HG03097 (cell line): Measurements from ENCODE around the gene UTS2R.
"Not testable (repeated sequence)": the region's sequence is repeated elsewhere in the genome, so short reads cannot be mapped to it uniquely, and the experiment has no call there.

ENCODE experiments used
- ATAC-seq: cut with Tn5 transposase; IDR thresholded peaks from one replicate; pipeline ENCODE4 v1.9.1; 2021; ENCODE audit not compliant: unreplicated experiment, low FRiP score

Gene UTS2R

DNA sequence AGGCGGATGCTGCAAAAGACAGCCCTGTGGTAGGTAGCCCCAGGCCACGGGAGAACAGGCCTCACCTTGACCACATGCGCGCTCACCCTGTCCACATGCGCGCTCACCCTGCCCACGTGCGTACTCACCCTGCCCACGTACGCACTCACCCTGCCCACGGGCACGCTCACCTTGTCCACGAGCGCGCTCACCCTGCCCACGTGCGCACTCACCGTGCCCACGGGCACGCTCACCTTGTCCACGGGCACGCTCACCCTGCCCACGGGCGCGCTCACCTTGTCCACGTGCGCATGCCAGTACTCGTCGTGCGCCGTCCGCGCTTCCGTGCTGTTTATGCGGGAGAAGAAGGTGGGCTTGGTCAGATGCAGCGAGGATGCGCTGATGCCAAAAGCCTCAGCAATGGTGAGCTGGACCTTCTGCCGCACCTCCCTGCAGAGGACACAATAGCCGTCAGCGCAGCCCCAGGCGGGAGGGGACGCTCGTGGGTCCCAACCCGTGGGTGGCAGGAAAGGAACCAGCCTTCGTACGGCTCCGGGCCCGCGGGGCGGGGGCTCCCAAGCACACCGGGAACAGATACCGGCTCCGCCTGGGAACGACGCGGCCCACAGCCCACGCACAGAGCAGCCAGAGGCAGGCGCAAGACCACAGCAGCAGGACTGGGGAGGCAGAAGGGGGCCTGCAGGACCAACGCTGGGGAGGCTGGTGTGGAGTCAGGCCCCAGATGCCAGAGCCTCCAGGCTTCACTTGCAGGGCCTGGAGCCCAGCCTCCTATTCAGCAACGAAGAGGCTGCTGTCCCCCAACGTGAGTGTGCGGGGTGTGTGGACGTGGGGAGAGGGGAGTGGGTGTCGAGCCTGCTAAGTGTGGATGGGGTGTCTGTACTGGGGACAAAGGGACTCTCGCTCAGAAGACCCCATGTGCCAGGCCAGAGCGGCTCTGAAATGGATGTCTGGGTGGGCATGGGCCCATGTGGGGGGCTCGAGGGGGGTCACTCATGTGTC, 32.4 kb downstream of the UTS2R start:
- ATAC-seq: no peak

DNA sequence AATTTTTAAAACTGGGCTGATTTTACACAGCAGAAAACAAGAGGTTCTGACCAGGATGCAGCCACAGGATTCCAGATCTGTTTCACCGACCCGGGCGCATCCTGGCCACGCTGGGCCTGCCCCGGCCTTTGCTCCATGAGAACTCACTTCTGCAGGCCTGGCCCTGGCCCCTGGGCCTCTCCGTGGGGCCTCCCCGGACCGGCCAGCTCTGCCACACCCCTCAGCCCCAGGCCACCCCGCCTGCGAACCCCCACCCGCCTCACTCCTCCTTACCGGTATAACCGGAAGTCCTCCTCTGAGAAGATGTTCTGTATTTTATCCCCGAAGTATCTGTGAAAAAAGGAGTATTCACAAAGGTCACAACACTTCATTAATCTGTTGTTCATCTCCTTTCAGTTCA, 33.5 kb downstream of the UTS2R start:
- ATAC-seq: no peak

DNA sequence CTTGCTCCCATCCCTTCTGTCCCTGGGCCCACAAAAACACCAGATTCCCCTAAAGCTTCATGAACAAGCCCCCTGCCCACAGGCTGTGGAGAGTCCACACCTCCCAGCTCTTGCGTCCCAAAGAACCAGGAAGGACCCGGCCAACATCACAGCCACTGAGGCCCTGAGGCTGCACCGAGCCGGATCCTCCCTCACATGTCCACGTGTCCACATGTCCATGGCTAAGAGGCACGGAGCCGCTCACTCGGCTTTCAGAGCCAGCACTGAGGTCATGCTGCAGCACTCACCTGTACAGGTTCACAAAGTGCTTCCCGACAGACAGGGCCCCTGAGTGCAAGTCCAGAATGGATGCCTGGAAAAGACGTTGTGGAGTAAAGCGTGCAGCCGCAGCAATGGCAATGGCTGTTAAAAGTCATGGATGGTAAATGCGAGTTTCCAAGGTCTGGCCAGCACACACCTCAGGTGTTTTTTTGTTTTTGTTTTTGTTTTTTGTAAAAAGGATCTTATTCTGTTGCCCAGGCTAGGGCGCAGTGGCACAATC, 34.6 kb downstream of the UTS2R start:
- no peak for ATAC-seq

DNA sequence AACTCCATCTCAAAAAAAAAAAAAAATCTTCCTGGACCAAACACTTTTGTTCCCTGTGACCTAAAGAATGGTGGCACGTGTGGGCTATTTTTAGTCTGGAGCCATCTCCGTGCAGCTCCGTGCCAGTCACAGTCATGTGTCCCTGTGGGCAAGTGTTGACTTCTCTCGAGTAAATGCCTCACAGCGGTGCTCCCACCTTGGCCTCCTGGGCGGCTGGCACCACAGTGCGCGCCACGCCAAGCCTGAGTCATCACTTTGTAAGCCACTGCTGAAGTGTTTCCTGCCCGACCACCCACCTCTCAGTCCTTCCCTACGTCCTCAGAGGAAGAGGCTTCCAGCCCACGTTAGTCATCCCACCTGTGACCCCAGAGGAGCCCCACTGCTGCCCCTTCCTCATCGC, 35.7 kb downstream of the UTS2R start:
- no peak for ATAC-seq

DNA sequence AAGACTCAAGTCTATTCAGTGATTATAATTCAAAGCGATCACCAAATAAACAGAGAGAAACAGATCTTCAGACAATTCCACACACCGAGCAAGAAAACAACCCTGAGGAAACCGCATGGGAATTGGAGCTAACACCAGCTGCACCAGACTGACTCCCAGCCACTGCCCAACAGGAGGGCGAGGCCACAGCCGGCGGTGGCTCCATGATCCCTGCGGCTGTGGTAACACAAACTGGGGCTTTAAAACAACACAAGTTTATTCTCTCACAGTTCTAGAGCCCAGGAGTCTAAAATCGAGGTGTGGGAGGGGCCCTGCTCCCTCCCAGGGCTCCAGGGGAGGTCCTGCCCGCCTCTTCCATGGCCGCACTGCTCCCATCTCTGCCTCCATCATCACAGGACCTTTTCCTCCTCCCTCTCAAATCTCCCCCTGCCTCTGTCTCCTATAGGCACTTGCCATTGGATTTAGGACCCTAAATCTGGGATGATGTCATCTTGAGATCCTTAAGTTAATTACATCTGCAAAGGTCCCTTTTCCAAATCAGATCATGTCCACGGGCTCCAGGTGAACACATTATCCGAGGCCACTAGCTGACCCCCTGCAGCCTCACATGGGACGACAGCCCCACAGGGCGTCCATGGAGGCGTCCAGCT, 36.8 kb downstream of the UTS2R start:
- no peak for ATAC-seq

DNA sequence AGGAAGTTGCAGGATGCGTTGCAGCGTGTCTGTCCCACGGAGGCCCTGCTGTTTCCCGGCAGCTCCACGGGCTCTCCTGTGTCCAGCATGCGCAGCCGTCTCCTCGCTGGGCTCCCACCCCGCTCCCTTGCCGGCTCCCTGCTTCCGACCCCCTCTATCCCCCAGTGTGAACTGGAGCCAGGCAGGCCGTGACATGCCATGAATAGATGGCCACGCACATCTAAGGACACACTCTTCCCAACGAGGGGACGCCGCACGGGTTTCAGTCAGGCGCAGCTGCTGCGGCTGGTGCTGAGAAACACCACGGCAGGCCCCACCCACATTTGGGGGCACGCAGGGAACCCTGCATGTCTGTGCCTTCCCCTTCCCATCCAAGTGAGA, 37.4 kb downstream of the UTS2R start:
- ATAC-seq: no peak

DNA sequence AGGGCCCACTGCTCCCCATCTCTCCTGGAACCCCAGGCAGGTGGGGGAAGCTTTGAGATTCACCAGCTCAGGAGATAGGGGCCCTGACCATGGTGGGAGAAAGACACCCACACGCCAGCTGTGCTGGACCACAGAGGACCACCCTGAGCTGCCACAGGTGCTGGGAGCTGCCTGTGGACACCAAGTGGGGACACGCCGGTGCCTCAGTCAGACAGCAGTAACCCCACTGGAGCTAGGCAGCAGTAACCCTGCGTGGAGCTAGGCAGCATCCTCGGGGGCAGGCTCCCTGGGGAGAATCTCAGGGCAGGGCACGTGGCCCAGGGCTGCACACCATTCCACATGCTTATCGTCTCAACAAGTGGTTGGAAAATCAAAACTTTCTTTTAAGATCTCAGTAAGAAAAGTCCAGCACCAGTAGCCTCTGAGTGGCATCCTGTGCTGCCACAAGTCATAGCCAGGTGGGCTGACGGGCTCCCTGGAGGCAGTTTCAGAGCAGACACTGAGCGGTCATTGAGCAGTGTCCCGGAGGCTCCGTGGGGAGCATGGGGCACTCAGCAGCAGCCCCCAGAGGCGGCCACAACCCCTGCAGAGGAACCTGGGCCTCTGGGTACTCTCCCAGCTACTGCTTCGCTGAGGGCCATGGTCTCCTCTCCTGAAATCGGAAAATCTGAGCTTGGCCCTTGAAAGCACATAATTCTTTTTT, 38.6 kb downstream of the UTS2R start:
- ATAC-seq: no peak

DNA sequence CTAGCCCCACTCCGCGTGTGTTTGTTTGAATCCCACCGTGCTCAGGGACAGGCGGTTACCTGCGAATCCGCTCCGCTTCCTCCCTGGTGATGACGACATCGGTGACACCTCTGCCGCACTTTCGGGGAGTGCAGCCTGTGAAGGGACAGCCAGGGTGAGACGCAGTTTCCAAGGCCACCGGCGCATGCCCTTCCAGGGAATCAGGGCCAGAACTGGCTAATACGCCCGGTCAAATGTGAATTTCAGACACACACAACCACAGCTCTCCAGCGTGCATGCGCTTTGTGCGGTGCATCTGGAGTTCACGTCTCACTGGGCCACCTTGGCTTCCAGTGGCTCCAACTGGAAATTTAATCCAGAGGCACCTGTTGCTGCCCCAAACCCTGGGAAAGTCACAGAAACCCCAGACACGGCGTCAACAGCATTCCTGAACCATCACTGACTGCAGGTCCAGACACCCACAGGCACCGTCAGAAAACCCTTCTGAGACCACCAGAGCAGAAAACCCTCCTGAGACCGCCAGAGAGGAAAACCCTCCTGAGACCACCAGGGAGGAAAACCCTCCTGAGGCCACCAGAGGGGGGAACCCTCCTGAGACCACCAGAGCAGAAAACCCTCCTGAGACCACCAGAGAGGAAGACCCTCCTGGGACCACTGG, 40.0 kb downstream of the UTS2R start:
- ATAC-seq: no peak

DNA sequence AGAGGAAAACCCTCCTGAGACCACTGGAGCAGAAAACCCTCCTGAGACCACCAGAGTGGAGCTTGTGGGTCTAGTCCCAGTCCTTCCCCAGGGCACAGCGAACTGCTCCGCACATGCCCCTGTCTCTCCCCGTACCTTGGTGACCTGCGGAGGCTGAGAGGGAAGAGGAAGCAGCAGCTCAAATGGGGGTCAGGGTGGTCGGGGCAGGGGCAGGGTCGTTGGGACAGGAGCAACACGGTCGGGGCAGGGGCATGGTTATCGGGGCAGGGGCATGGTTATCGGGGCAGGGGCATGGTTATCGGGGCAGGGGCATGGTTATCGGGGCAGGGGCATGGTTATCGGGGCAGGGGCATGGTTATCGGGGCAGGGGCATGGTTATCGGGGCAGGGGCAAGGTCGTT, 40.5 kb downstream of the UTS2R start:
- not testable (repeated sequence) for ATAC-seq

DNA sequence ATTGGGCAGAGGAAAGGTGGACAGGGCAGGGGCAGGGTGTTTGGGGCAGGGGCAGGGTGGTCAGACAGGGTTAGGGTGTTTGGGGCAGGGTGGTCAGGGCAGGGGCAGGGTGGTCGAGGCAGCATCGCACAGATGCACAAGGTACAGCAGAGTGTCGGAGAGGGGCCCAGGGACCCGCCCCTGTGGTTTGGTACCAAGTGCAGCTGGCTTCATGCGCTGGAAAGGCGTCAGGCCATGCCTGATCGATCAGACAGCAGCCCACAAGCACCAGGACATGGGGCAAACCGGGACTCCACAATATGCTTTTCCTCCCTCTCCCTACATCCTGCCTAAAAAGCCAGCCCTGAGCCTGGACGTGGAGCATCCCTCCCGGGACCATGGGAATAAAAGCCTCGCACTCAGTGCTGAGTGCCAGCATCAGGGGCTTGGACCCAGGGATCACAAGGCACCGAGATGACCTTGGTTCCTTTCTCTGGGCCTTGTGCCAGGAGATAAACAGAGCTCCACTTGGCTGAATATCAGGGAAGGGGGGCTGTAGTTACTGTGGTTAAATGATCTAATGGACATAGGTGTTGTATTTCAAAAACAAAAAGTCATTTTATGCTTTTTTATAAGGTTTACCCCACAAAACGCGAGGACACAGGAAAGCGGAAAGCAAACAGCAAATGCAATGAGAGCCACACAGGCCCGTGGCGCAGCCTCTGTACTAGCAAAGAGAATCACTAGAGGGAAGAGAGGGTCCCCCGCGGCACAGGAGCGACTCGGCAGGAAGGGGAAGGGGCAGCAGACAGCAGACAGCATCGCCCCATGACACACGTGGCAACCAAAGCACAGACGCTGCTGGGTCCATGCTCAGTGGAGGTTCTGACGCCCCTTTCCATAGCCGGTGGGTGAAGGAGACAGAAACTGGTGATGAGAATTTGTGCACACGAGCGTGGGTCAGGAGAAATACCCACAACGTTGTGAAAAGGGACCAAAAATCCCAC, 41.3 kb downstream of the UTS2R start:
- no peak for ATAC-seq

DNA sequence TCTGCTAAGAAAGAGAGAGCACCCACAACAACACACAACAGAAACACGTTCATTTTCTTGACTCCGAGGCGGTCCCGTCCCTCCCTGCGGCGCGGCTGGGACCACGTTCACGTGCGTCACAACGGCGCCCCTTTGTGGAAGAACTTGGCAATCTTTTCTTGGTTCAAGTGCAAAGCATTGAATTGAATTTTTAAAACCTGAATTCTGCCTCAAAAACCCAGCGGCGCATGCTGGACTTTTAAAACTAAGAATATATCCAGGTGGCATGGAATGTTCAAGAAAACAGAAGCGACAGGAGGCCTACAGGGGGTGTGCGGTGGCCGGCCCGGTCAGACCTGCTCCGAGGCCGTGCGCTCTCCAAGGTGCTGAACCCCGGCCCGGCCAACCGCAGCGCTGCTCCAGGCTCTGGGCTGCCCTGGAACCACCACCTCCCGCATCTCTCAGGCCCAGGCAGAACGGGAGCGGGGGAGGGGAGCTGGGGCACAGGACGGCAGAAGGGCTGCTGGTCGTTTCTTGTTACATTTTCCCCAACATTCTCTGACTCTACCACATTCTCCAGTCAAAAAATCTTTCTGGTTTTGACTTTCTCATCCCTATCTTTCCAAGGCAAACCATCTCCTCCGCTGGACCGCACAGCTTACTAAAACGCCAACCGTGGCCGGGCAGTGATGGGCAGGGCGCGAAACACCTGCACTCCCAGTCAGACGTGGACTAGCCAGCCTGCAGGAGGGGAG, 43.1 kb downstream of the UTS2R start:
- no peak for ATAC-seq

DNA sequence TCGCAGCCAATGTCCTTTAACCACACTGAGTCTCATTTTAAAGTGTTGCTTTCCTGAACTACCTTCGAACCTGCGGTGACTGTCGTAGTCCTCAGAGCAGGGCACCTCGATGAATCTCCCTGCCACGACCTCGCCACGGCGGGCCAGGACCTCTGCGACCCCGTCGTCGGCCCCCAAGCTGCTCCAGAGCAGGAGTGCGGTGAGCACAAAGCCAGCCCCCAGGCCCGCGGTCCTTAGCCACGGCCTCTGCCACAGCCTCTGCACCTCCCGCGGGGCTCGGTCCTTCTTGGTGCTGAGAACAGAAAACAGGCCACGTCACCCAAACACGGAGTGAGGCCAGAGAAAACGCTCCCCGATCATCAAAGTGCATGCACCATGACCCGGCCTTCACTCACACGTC, 43.8 kb downstream of the UTS2R start:
- no peak for ATAC-seq

DNA sequence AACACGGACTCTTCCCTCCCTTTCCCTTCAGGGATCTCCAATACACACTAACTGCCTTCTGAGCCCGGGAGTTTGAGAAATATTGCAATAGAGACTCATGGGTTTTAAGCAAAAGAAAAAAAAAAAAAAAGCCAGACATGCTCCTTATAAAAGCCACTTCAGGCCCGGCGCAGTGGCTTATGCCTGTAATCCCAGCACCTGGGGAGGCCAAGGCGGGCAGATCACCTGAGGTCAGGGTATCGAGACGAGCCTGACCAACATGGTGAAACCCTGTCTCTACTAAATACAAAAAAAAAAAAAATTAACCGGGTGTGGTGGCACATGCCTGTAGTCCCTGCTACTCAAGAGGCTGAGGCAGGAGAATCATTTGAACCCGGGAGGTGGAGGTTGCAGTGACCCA, 44.2 kb downstream of the UTS2R start:
- ATAC-seq: no peak

DNA sequence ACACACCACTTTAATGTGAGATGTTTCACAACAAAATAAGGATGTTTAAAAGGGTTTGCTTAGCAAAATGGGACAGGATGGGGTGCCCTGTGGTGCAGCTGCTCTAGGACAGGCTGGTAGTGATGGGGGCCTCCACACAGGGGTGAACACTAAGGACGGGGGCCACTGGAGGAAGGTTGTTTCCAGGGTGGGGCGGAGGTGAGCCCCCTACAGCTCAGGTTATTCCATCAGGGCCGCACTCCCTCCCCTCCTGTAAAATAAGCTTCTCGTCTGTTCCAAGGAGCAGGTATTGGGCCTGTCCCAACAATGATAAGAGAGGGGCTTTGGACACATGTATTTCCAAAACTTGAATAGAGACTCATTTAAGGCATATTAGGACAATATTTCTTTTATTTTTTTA, 44.7 kb downstream of the UTS2R start:
- no peak for ATAC-seq

DNA sequence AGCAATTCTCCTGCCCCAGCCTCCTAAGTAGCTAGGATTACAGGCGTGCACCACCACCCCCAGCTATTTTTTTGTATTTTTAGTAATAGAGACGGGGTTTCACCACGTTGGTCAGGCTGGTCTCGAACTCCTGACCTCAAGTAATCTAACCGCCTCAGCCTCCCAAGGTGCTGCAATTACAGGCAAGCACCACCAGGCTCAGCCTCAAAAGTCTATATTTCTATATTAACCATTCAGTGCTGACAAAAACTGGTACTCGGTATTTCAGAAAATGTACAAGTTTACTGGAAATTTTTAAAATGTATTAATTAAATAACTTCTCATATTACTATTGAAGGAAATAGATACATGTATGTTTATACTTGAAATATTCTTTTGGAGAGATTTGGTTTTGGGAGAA, 45.2 kb downstream of the UTS2R start:
- ATAC-seq: no peak

DNA sequence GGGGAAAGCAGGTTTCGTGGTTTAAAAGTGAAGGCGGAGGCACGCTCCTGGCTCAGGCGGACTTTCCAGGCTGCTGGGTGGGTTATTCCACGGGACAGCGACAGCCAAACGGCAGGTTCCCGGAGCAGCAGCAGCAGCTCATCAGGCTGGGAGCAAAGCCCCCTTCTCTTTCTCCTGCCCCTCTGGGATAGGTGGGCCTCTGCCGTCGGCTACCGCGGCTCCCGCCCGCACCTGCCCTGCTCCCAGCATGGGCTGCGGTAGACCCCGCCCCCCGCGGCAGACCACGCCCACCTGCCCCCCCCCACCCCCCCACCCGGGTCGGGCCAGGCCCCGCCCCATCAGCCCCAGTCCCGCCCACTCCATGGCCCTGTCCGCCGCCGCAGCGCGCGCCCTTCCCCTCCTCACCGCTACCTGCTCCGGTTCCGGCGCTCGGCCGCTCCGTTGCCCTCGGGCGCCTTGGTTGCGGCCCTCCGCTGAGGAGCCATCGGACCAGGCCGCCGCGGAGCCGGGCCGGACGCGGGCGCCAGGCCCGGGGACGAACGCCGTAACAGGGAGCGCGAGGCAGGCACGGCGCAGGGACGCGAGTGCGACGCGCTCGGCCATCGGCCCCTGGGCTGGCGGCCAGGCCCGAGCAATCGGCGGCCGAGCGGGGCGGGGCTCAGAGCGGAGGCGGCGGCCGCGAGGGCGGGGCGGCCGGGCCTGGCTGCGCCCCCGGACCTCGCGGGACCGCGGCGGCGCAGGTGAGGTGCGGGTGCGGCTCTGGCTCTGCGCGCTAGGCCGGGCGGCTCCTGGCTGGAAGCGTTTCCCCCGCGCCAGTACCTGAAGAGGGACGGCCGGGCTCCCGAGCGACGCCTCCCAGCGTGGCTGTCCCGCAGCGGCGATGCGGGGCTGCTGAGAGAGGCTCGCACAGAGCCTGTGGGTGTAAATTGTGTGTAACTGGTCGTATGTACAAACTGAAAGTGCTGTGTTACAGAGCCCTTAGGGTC, 46.7 kb downstream of the UTS2R start, which contains the start of the genes HEXD and OGFOD3:
Gene HEXD (plus strand): TSS at position 347 of the 986 bp plus-strand sequence. CDS start 1,453 bp downstream, outside the sequence.
Gene OGFOD3 (minus strand): TSS at position 586 of the 986 bp plus-strand sequence. CDS start 101 bp downstream, at position 485.
- peak; percentile 77 for ATAC-seq

DNA sequence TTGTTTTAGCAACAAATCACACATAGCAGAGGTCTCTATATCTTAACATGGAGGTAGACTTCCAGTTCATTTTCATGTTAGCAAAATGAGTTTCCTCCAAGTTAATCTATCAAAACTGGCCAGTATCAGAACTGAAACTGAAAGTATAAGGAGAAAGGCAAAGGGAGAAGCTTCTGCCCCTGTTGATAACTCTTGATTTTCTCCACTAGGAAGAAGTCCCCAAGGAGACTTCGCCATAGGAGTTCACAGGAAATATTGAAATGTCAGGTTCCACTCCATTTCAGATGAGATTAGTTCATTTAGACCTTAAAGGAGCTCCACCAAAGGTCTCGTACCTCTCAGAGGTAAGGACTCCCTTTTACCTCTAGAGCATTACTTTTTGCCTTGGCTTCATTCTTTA, 48.0 kb downstream of the UTS2R start:
- ATAC-seq: no peak
